Adrenal gland (tissue), 12 donors: ENCODE data around the gene DOCK4. TPM values are rescaled to one million over a fixed set of nuclear protein-coding genes. Genes with fewer than 3 reads are reported as not detected.

Experiments
- DNase-seq, 7 donors: peaks; one replicate each; pipeline ENCODE4 v3.0.0-alpha.2; 2019 to 2020
- H3K27ac ChIP-seq, 5 donors: fragments of 200-600 bp; sonication (generic) in 4 of 5; 1 replicate in 3 of 5; 2 replicates in 2 of 5; pipeline versions ENCODE4 v1.5.1 to v1.8.0; 2016 to 2020; ENCODE audit warnings: mild to moderate bottlenecking in 1 of 5
- H3K27me3 ChIP-seq: fragments of 200-600 bp; 2 replicates; pipeline ENCODE4 v1.8.0; 2021
- H3K36me3 ChIP-seq, 2 donors: fragments of 200-600 bp; replicated peaks in 1 of 2; 1 replicate in 1 of 2; 2 replicates in 1 of 2; pipeline versions ENCODE4 v1.5.1 to v1.8.0; 2018 to 2022
- H3K4me1 ChIP-seq, 2 donors: fragments of 200-600 bp; replicated peaks in 1 of 2; 1 replicate in 1 of 2; 2 replicates in 1 of 2; pipeline versions ENCODE4 v1.5.1 to v1.8.0; 2018 to 2021
- H3K4me3 ChIP-seq, 4 donors: fragments of 200-600 bp; sonication (generic) in 3 of 4; one replicate each; pipeline ENCODE4 v1.5.1; 2016 to 2018
- H3K9me3 ChIP-seq, 3 donors: fragments of 200-600 bp; sonication (generic) in 1 of 3; replicated peaks in 1 of 3; 1 replicate in 2 of 3; 2 replicates in 1 of 3; pipeline versions ENCODE4 v1.5.1 to v1.8.0; 2016 to 2021
- POLR2A ChIP-seq, 2 donors: fragments of 450-650 bp; IDR thresholded peaks; one replicate each; pipeline ENCODE4 v1.6.1; 2017; ENCODE audit warnings: antibody characterized with exemption in 2 of 2, mild to moderate bottlenecking in 2 of 2, moderate library complexity in 1 of 2
- WGBS, 4 donors: extraction: QIAGEN DNeasy Blood & Tissue Kit in 2 of 4; methylation state at CpG; one replicate each; pipeline versions ENCODE4 v1.1.5 to v1.1.7; 2013 to 2017; 5-methylcytosine and 5-hydroxymethylcytosine counted together
- intact Hi-C, 2 donors: fragments of 100-400 bp; cut with DNase I; formaldehyde crosslinking; loops; one replicate each; pipeline versions ENCODE4 v1.14.1 to v1.15.0; 2022 to 2023
- polyA plus RNA-seq, 3 donors: library from polyadenylated mRNA; stranded (reverse); fragments of 200-250 nt in 2 of 3; fragments of 350-450 nt in 1 of 3; fragmentation: Illumina TruSeq in 1 of 3; extraction: RNeasy Lipid Tissue Mini Kit (QIAGEN cat#74804) in 1 of 3; gene quantifications; one replicate each; pipeline ENCODE4 v1.2.3, GENCODE V29; 2013 to 2014
- total RNA-seq, 9 donors: library from RNA; depleted of rRNA in 4 of 9; stranded (reverse); fragments of >200 nt in 4 of 9; fragments of 120-200 nt in 1 of 9; fragmentation: NEBNext Ultra II Directional in 1 of 9; extraction: Animal tissue kit (Norgen Biotek cat#: 25700) in 1 of 9; gene quantifications; one replicate each; pipeline versions ENCODE4 v1.1.0 to v1.2.4, GENCODE V29; 2013 to 2023
- TF ChIP-seq, protein P1 (sequence below), 6 experiments: fragments of 450-650 bp in 4 of 6; fragments of 200-600 bp in 2 of 6; sonication (generic) in 1 of 6; IDR thresholded peaks; 1 replicate in 5 of 6; 2 replicates in 1 of 6; pipeline versions ENCODE4 v1.5.1 to v1.8.0; 2016 to 2021; ENCODE audit warnings: antibody characterized with exemption in 6 of 6, mild to moderate bottlenecking in 2 of 6, moderate library complexity in 1 of 6
- donor health status: healthy with polysubstance abuse.
- donor health status: Bipolar disorder and iron deficiency.
- donor health status: DM: yes; HTN: yes; CAD: no.
- donor health status: DM: no; HTN: no; CAD: no.
- donor health status: DM: no; HTN: no; CAD: no.
- donor health status: DM: yes; HTN: yes; CAD: no.

Gene DOCK4
- total and polyA plus RNA-seq, 12 donors: 6.2 to 37.6 (median 21.1) TPM

DNA sequence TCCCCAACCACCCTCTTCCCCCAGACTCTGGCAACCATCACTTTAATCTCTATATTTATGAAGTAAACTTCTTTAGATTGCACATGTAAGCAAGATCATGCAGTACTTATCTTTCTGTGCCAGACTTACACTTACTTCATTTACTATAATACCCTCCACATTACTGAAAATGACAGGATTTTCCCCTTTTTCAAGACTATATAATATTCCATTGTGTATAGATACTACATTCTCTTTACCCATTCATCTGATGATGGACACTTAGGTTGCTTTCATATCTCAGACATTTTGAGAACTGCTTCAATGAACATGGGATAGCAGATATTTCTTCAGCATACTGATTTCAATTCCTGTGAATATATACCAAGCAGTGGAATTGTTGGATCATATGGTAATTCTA is 4.4 kb downstream of the DOCK4 start:
- H3K9me3 ChIP-seq: no peaks in the 10 kb centered on the region
- peaks cover 0 to 8% of the 10 kb centered on the region in 2 donors for H3K4me1 ChIP-seq
- no peak for DNase-seq
- intact Hi-C loops: loop anchor here in 1 of 2 donors (10.0 kb wide), 1 partner anchor 183 kb away; no protein-coding TSS in a partner anchor
- no peak overlapping the region for H3K27ac ChIP-seq
- H3K4me3 ChIP-seq: no peak overlapping the region
- TF ChIP-seq, protein P1, sequence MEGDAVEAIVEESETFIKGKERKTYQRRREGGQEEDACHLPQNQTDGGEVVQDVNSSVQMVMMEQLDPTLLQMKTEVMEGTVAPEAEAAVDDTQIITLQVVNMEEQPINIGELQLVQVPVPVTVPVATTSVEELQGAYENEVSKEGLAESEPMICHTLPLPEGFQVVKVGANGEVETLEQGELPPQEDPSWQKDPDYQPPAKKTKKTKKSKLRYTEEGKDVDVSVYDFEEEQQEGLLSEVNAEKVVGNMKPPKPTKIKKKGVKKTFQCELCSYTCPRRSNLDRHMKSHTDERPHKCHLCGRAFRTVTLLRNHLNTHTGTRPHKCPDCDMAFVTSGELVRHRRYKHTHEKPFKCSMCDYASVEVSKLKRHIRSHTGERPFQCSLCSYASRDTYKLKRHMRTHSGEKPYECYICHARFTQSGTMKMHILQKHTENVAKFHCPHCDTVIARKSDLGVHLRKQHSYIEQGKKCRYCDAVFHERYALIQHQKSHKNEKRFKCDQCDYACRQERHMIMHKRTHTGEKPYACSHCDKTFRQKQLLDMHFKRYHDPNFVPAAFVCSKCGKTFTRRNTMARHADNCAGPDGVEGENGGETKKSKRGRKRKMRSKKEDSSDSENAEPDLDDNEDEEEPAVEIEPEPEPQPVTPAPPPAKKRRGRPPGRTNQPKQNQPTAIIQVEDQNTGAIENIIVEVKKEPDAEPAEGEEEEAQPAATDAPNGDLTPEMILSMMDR (IDR thresholded peaks at IDR 0.05): no peak
- TF ChIP-seq POLR2A (IDR thresholded peaks at IDR 0.05): no peak
- H3K27me3 ChIP-seq: no peaks in the 10 kb centered on the region
- H3K36me3 ChIP-seq: no peaks in the 10 kb centered on the region

DNA sequence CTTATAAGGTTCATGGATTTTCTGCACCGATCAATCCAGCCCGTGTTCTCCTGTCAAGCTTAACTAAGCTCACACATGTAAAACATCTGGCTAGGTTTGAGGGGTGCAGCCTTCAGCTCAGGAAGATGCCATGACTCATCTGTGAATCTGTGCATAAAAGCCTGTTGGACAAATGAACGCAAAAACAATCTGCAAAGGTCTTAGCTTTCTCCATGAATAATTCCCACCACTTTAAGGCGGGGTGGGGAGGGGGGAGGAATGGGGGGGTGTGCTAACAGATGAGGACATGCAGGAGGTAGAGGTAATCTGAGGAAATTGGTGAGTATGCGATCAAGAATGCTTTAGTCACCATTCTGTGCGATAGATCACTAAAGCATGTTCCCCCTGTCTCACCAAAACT is 4.8 kb downstream of the DOCK4 start:
- H3K4me3 ChIP-seq: no peak overlapping the region
- H3K9me3 ChIP-seq: no peaks in the 10 kb centered on the region
- no peaks in the 10 kb centered on the region for H3K36me3 ChIP-seq
- TF ChIP-seq, protein P1 (IDR thresholded peaks at IDR 0.05): no peak
- no peak for TF ChIP-seq POLR2A (IDR thresholded peaks at IDR 0.05)
- H3K4me1 ChIP-seq: peaks cover 0 to 8% of the 10 kb centered on the region in 2 donors
- intact Hi-C loops: loop anchor here in 1 of 2 donors (10.0 kb wide), 1 partner anchor 183 kb away; no protein-coding TSS in a partner anchor
- H3K27ac ChIP-seq: no peak overlapping the region
- 61 to 64% (median 63%) methylated on average over 6 of the region's 6 CpGs for WGBS, 4 donors
- DNase-seq: no peak
- no peaks in the 10 kb centered on the region for H3K27me3 ChIP-seq

DNA sequence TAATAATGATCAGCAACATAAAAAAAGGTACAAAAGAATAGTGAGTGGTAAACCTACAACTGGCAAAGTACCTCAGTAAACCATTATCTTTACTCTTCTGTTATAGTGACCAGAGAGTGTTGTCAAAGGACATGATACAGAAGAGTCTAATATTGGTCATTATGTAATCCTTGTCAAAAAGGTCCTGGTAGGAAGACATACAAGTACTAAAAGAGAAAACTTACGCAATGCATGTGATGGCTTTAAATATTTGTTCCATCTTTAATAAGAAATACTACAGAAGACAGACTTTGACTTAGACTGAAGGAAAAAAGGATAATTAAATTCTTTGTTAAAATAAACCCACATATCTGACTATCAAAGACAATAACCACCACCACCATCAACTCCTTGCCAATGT is 6.5 kb downstream of the DOCK4 start:
- DNase-seq: no peak
- no peaks in the 10 kb centered on the region for H3K27me3 ChIP-seq
- H3K27ac ChIP-seq: no peak overlapping the region
- peaks cover 0 to 8% of the 10 kb centered on the region in 2 donors for H3K4me1 ChIP-seq
- WGBS, 4 donors: 93 to 100% (median 99%) methylated on average over 1 of the region's 1 CpG
- no peaks in the 10 kb centered on the region for H3K36me3 ChIP-seq
- no peak overlapping the region for H3K4me3 ChIP-seq
- intact Hi-C loops: loop anchor here in 1 of 2 donors (10.0 kb wide), 1 partner anchor 185 kb away; no protein-coding TSS in a partner anchor
- no peak for TF ChIP-seq POLR2A (IDR thresholded peaks at IDR 0.05)
- TF ChIP-seq, protein P1 (IDR thresholded peaks at IDR 0.05): no peak
- no peaks in the 10 kb centered on the region for H3K9me3 ChIP-seq

DNA sequence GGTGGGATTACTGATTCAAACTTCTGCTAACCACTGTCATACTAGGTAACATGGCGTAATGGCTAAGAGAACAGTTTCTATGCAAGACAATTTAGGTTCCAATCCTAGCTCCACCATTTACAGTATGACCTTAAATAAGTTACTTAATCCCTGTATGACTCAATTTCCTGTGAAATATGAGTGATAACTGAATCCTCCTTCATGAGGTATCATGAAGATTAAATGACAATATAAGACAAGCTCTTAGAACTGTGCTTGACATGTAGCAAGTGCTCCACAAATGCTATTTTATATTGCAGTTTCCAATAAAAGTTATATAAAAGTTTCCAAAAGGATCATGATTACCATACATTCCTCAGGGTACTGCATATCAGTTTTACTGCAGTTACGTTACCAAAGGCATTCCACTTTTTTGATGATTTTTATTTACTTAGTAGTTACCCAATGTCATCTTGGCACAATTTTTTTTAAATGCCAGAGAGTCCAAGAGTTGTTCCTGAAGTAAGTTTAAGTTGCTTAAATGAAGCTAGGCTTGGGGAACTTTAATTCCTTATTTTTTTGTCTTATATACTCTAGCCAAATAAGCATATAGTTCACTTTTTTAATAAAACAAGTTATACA is 7.1 kb downstream of the DOCK4 start:
- Histone ChIP-seq H3K4me3 (no peak overlapping the region), H3K36me3 (no peaks in the 10 kb centered on the region), H3K4me1 (peaks cover 0 to 8% of the 10 kb centered on the region in 2 donors), H3K27me3 (no peaks in the 10 kb centered on the region), H3K9me3 (no peaks in the 10 kb centered on the region), H3K27ac (no peak overlapping the region)
- TF ChIP-seq POLR2A (IDR thresholded peaks at IDR 0.05): no peak
- TF ChIP-seq, protein P1 (IDR thresholded peaks at IDR 0.05): no peak
- DNase-seq: no peak
- intact Hi-C loops: no loop called here
- WGBS, 4 donors: 88 to 96% (median 92%) methylated on average over 2 of the region's 2 CpGs
